PC-9 (cell line): ENCODE data around the gene LRMDA.

Source experiments
- EZH2 ChIP-seq: fragments of 200-600 bp; sonication (generic); IDR thresholded peaks from 2 replicates; pipeline ENCODE4 v1.8.0; 2017; ENCODE audit warnings: antibody characterized with exemption, low read depth
- TF ChIP-seq, protein P1 (sequence below): fragments of 200-600 bp; sonication (generic); conservative IDR thresholded peaks from 2 replicates; pipeline ENCODE4 v1.6.1; 2017; ENCODE audit warnings: mixed run types, antibody characterized with exemption, mild to moderate bottlenecking, moderate library complexity

DNA sequence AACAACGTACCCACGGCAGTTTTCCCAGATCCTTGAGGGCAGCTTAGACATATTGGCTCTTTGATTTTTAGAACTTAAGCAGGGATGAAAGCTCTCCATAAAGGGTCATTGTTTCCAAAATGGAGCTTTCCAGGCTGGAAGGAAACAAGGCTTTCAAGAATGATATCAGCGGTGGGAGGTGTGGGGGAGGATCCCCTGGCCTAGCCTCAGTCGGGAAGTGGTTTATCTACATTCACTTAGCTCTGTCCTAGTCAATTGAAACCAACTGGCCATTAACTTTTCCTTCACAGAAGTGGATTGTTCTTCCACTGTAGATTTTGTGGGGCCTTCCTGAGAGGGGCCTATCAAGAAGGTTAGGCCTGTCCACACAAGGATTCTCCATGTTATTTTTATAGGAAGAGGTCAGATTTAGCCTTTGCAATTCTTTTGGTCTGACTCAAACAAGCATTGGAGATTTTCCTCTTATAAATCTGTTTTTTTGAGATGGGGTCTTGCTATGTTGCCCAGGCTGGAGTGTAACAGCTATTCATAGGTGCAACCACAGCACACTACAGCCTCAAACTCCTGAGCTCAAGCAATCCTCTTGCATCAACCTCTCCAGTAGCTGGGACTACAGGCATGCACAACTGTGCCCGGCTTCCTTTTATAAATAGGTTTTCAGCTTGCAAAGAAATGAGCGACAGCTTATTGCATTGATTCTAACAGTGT is 343.5 kb downstream of the LRMDA start:
- TF ChIP-seq, protein P1, sequence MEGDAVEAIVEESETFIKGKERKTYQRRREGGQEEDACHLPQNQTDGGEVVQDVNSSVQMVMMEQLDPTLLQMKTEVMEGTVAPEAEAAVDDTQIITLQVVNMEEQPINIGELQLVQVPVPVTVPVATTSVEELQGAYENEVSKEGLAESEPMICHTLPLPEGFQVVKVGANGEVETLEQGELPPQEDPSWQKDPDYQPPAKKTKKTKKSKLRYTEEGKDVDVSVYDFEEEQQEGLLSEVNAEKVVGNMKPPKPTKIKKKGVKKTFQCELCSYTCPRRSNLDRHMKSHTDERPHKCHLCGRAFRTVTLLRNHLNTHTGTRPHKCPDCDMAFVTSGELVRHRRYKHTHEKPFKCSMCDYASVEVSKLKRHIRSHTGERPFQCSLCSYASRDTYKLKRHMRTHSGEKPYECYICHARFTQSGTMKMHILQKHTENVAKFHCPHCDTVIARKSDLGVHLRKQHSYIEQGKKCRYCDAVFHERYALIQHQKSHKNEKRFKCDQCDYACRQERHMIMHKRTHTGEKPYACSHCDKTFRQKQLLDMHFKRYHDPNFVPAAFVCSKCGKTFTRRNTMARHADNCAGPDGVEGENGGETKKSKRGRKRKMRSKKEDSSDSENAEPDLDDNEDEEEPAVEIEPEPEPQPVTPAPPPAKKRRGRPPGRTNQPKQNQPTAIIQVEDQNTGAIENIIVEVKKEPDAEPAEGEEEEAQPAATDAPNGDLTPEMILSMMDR = no peak
- TF ChIP-seq EZH2 = no peak
